NCI-H82 treated with DMSO at 0.1 percent for 48 hours (cell line): ENCODE measurements around the gene PLXDC1.
A peak's percentile ranks its signal among the peaks of the same experiment; 100 is the strongest.
"Not testable (repeated sequence)": the region's sequence is repeated elsewhere in the genome, so short reads cannot be mapped to it uniquely, and the experiment has no call there.

Experiments
- DNase-seq: peaks from one replicate; lab custom pipeline; 2025; ENCODE audit not compliant: unreplicated experiment; lab: John Stamatoyannopoulos, UW

Gene PLXDC1

GRCh38 chr17:39126436-39126835 lies 25.0 kb downstream of the PLXDC1 start:
- DNase-seq: no peak

- DNase-seq: no peak
These were observed 26.1 kb downstream of the PLXDC1 start for GRCh38 chr17:39125143-39125875.

- DNase-seq: no peak
These were observed 27.8 kb downstream of the PLXDC1 start for GRCh38 chr17:39123627-39124026.

GRCh38 chr17:39122991-39123390 lies 28.4 kb downstream of the PLXDC1 start:
- DNase-seq: no peak

- not testable (repeated sequence) for DNase-seq
These were observed 29.5 kb downstream of the PLXDC1 start for GRCh38 chr17:39121919-39122318.

- no peak for DNase-seq
These were observed 32.6 kb downstream of the PLXDC1 start for GRCh38 chr17:39118674-39119419.

- no peak for DNase-seq
These were observed 35.2 kb downstream of the PLXDC1 start for GRCh38 chr17:39116224-39116623.

GRCh38 chr17:39115135-39115534 lies 36.3 kb downstream of the PLXDC1 start:
- no peak for DNase-seq

GRCh38 chr17:39114723-39115122 lies 36.7 kb downstream of the PLXDC1 start:
- DNase-seq: no peak

GRCh38 chr17:39113871-39114270 lies 37.6 kb downstream of the PLXDC1 start:
- no peak for DNase-seq

GRCh38 chr17:39110435-39111136 lies 40.9 kb downstream of the PLXDC1 start:
- no peak for DNase-seq

- DNase-seq: no peak
These were observed 42.7 kb downstream of the PLXDC1 start for GRCh38 chr17:39108461-39109375.

GRCh38 chr17:39107973-39108372 lies 43.5 kb downstream of the PLXDC1 start:
- DNase-seq: no peak

- DNase-seq: no peak
These were observed 44.3 kb downstream of the PLXDC1 start for GRCh38 chr17:39107155-39107554.

GRCh38 chr17:39105705-39106104 lies 45.7 kb downstream of the PLXDC1 start:
- no peak for DNase-seq

- no peak for DNase-seq
These were observed 46.8 kb downstream of the PLXDC1 start for GRCh38 chr17:39104657-39105056.

- no peak for DNase-seq
These were observed 47.4 kb downstream of the PLXDC1 start for GRCh38 chr17:39104046-39104445.

GRCh38 chr17:39101091-39101490 lies 50.3 kb downstream of the PLXDC1 start:
- DNase-seq: no peak

GRCh38 chr17:39100530-39100929 lies 50.9 kb downstream of the PLXDC1 start:
- no peak for DNase-seq

GRCh38 chr17:39099663-39100286 lies 51.7 kb downstream of the PLXDC1 start:
- DNase-seq: peak; percentile 62
